Neural cell (in vitro differentiated cells): ENCODE measurements around the gene SCN3B. TPM values are rescaled to one million over a fixed set of nuclear protein-coding genes. Genes with fewer than 3 reads are reported as not detected.

Experiments
- H2AFZ ChIP-seq: fragments of 200-600, 300-800 bp; sonication (generic), shearing (Covaris generic); 2 replicates; pipeline ENCODE4 v1.6.0; 2014; ENCODE audit warnings: low read depth, mild to moderate bottlenecking, antibody characterized with exemption, low read length, moderate library complexity
- H3F3A ChIP-seq: fragments of 200-600 bp; shearing (Covaris generic); 2 replicates; pipeline ENCODE4 v1.6.1; 2016; ENCODE audit warnings: mild to moderate bottlenecking, moderate library complexity, mixed read lengths, antibody characterized with exemption, low read length; ENCODE audit not compliant: insufficient read depth, poor library complexity, severe bottlenecking
- H3K27ac ChIP-seq: fragments of 200-600, 300-800 bp; sonication (generic), shearing (Covaris generic); 2 replicates; pipeline ENCODE4 v1.5.1; 2014; ENCODE audit warnings: mild to moderate bottlenecking, low read length, moderate library complexity
- H3K27me3 ChIP-seq: fragments of 300-800, 200-600 bp; sonication (generic), shearing (Covaris generic); 2 replicates; pipeline ENCODE4 v1.6.0; 2014; ENCODE audit warnings: mild to moderate bottlenecking, low read depth, low read length, moderate library complexity; ENCODE audit not compliant: insufficient read depth
- H3K36me3 ChIP-seq: fragments of 300-800, 200-600 bp; sonication (generic), shearing (Covaris generic); 2 replicates; pipeline ENCODE4 v1.5.1; 2014; ENCODE audit warnings: mild to moderate bottlenecking, antibody characterized with exemption, low read length, moderate library complexity; ENCODE audit not compliant: insufficient read depth
- H3K4me2 ChIP-seq: fragments of 300-800, 200-600 bp; sonication (generic), shearing (Covaris generic); 2 replicates; pipeline ENCODE4 v1.6.0; 2014; ENCODE audit warnings: mild to moderate bottlenecking, low read length
- H3K4me3 ChIP-seq: fragments of 300-800, 200-600 bp; sonication (generic), shearing (Covaris generic); 2 replicates; pipeline ENCODE4 v1.5.1; 2014; ENCODE audit warnings: mild to moderate bottlenecking, low read length, moderate library complexity
- H3K79me2 ChIP-seq: fragments of 200-600 bp; shearing (Covaris generic); replicated peaks from 2 replicates; pipeline ENCODE4 v1.6.0; 2014; ENCODE audit warnings: mild to moderate bottlenecking, low read length, moderate library complexity; ENCODE audit not compliant: insufficient read depth
- H3K9ac ChIP-seq: fragments of 300-800, 200-600 bp; sonication (generic), shearing (Covaris generic); 2 replicates; pipeline ENCODE4 v1.6.1; 2016; ENCODE audit warnings: mild to moderate bottlenecking, low read length, mixed read lengths
- H3K9me2 ChIP-seq: fragments of 200-600 bp; shearing (Covaris generic); 2 replicates; pipeline ENCODE4 v1.6.1; 2016; ENCODE audit warnings: mild to moderate bottlenecking, low read length, mixed read lengths; ENCODE audit not compliant: insufficient read depth
- H3K9me3 ChIP-seq: fragments of 200-600, 300-800 bp; sonication (generic), shearing (Covaris generic); 2 replicates; pipeline ENCODE4 v1.6.1; 2016; ENCODE audit warnings: mild to moderate bottlenecking, mixed run types, low read length, moderate library complexity, mixed read lengths
- H4K20me1 ChIP-seq: fragments of 200-600 bp; shearing (Covaris generic); 2 replicates; pipeline ENCODE4 v1.6.1; 2016; ENCODE audit warnings: mild to moderate bottlenecking, mixed run types; ENCODE audit not compliant: insufficient read depth
- EP300 ChIP-seq: fragments of 450-650 bp; conservative IDR thresholded peaks from 2 replicates; pipeline ENCODE4 v1.6.1; 2014; ENCODE audit warnings: antibody characterized with exemption, mild to moderate bottlenecking, moderate library complexity; ENCODE audit not compliant: poor library complexity, severe bottlenecking
- EZH2 ChIP-seq: fragments of 200-600, 300-800 bp; shearing (Covaris generic), sonication (generic); IDR thresholded peaks from 2 replicates; pipeline ENCODE4 v1.6.1; 2014; ENCODE audit warnings: antibody characterized with exemption, low read length, borderline replicate concordance, mild to moderate bottlenecking; ENCODE audit not compliant: insufficient read depth, poor library complexity, severe bottlenecking
- MXI1 ChIP-seq: fragments of 450-650 bp; conservative IDR thresholded peaks from 2 replicates; pipeline ENCODE4 v1.6.1; 2014; ENCODE audit warnings: antibody characterized with exemption, mild to moderate bottlenecking; ENCODE audit not compliant: poor library complexity, severe bottlenecking
- POLR2AphosphoS5 ChIP-seq: IDR thresholded peaks from 2 replicates; pipeline ENCODE4 v1.6.1; 2012
- RAD21 ChIP-seq: fragments of 450-650 bp; conservative IDR thresholded peaks from 2 replicates; pipeline ENCODE4 v1.6.1; 2014; ENCODE audit warnings: antibody characterized with exemption, mild to moderate bottlenecking, moderate library complexity
- REST ChIP-seq: IDR thresholded peaks from 2 replicates; pipeline ENCODE4 v1.6.1; 2012; ENCODE audit warnings: borderline replicate concordance
- SMC3 ChIP-seq: fragments of 450-650 bp; conservative IDR thresholded peaks from 2 replicates; pipeline ENCODE4 v1.6.1; 2014; ENCODE audit warnings: antibody characterized with exemption, mild to moderate bottlenecking, moderate library complexity; ENCODE audit not compliant: poor library complexity
- TAF1 ChIP-seq: IDR thresholded peaks from 2 replicates; pipeline ENCODE4 v1.6.1; 2012; ENCODE audit warnings: low read depth
- polyA plus RNA-seq: library from polyadenylated mRNA; depleted of rRNA; stranded (reverse); fragments of >200 nt; gene quantifications from 2 replicates; pipeline ENCODE4 v1.2.3, GENCODE V29; 2014
- TF ChIP-seq, protein P1 (sequence below): fragments of 450-650 bp; IDR thresholded peaks from 2 replicates; pipeline ENCODE4 v1.5.1; 2014; ENCODE audit warnings: antibody characterized with exemption, mild to moderate bottlenecking, moderate library complexity; ENCODE audit not compliant: poor library complexity, severe bottlenecking

Gene SCN3B
- polyA plus RNA-seq, 1 donor from 2014 or later: 42.1 TPM

GRCh38 chr11:123588117-123588863, 66.1 kb downstream of the SCN3B start:
- Histone ChIP-seq H3F3A (no peaks in the 10 kb centered on the region), H4K20me1 (no peaks in the 10 kb centered on the region), H3K36me3 (no peaks in the 10 kb centered on the region), H3K4me3 (no peak overlapping the region), H3K79me2 (no peaks in the 10 kb centered on the region), H3K27me3 (no peaks in the 10 kb centered on the region), H3K9me2 (no peaks in the 10 kb centered on the region), H3K4me2 (no peak overlapping the region), H3K27ac (no peak overlapping the region), H3K9ac (no peak overlapping the region), H2AFZ (no peak overlapping the region), H3K9me3 (no peaks in the 10 kb centered on the region)
- TF ChIP-seq MXI1 (no peak), RAD21 (no peak), TAF1 (no peak), SMC3 (no peak), POLR2AphosphoS5 (no peak), REST (no peak), EP300 (no peak), EZH2 (no peak)
- TF ChIP-seq, protein P1, sequence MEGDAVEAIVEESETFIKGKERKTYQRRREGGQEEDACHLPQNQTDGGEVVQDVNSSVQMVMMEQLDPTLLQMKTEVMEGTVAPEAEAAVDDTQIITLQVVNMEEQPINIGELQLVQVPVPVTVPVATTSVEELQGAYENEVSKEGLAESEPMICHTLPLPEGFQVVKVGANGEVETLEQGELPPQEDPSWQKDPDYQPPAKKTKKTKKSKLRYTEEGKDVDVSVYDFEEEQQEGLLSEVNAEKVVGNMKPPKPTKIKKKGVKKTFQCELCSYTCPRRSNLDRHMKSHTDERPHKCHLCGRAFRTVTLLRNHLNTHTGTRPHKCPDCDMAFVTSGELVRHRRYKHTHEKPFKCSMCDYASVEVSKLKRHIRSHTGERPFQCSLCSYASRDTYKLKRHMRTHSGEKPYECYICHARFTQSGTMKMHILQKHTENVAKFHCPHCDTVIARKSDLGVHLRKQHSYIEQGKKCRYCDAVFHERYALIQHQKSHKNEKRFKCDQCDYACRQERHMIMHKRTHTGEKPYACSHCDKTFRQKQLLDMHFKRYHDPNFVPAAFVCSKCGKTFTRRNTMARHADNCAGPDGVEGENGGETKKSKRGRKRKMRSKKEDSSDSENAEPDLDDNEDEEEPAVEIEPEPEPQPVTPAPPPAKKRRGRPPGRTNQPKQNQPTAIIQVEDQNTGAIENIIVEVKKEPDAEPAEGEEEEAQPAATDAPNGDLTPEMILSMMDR: no peak

GRCh38 chr11:123587559-123587958, 66.9 kb downstream of the SCN3B start:
- Histone ChIP-seq H3K4me2 (no peak overlapping the region), H3K9me2 (no peaks in the 10 kb centered on the region), H3K9ac (no peak overlapping the region), H3K36me3 (no peaks in the 10 kb centered on the region), H3K4me3 (no peak overlapping the region), H3K9me3 (no peaks in the 10 kb centered on the region), H3K27ac (no peak overlapping the region), H2AFZ (no peak overlapping the region), H3K79me2 (no peaks in the 10 kb centered on the region), H3K27me3 (no peaks in the 10 kb centered on the region), H4K20me1 (no peaks in the 10 kb centered on the region), H3F3A (no peaks in the 10 kb centered on the region)
- TF ChIP-seq SMC3 (no peak), RAD21 (no peak), TAF1 (no peak), REST (no peak), MXI1 (no peak), EP300 (no peak), POLR2AphosphoS5 (no peak)
- TF ChIP-seq, protein P1: no peak
